ENCODE data around the gene BNC2.

DNA sequence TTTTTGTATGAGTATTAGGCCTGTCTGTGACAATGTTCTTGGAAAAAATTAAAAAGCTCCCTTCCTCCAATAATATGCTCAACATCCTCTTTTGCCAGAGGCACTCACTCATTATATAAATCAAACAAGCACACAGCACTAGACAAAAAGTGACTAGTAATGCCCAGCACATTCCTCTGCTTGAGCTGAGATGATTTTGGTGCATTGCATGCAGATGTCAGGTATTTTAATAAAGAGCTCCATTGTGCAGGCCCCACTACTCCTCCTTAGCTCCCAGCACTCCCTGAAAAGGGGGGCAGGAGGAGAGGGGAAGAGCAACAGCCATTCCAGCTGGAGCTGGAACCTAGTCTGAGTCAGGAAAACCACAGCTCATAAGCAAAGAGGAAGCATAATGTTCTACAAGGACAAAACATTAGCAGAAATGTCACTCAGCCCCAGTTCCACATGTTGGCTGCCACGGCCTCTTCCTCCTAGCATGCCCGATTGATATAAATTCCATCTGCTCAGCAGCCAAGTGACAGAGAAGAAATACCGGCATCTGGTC is 348.5 kb downstream of the BNC2 start:
- TF ChIP-seq EZH2 (IDR thresholded peaks at IDR 0.05; ENCODE audit: insufficient read depth, poor library complexity, severe bottlenecking): no peak
- no peak for TF ChIP-seq EZH2phosphoT487 (IDR thresholded peaks at IDR 0.05; ENCODE audit: insufficient read depth, low read depth)

Data from GM23248 (cell line).